Nephron progenitor cell (in vitro differentiated cells): ENCODE measurements around the gene ZCCHC2.

Experiments
- DNase-seq: peaks from one replicate; pipeline ENCODE4 v3.0.0; 2021
- H3K27ac Mint-ChIP-seq: 2 replicates; pipeline ENCODE4 v1.8.0; 2021; ENCODE audit warnings: mild to moderate bottlenecking, moderate library complexity, mixed read lengths
- H3K27me3 Mint-ChIP-seq: 2 replicates; pipeline ENCODE4 v1.8.0; 2021; ENCODE audit warnings: mild to moderate bottlenecking, low read depth, mixed read lengths; ENCODE audit not compliant: poor library complexity
- H3K36me3 Mint-ChIP-seq: 2 replicates; pipeline ENCODE4 v1.8.0; 2021; ENCODE audit warnings: low read depth, mixed read lengths
- H3K4me1 Mint-ChIP-seq: 2 replicates; pipeline ENCODE4 v1.8.0; 2021; ENCODE audit warnings: mixed read lengths
- H3K4me3 Mint-ChIP-seq: 2 replicates; pipeline ENCODE4 v1.8.0; 2021; ENCODE audit warnings: mild to moderate bottlenecking, moderate library complexity, mixed read lengths
- H3K9me3 Mint-ChIP-seq: 2 replicates; pipeline ENCODE4 v1.8.0; 2021; ENCODE audit warnings: mild to moderate bottlenecking, moderate library complexity, mixed read lengths
- CTCF ChIP-seq: fragments of 200-600 bp; sonication (generic); IDR thresholded peaks from 2 replicates; pipeline ENCODE4 v1.5.0; 2021; ENCODE audit warnings: antibody characterized with exemption

Gene ZCCHC2

DNA sequence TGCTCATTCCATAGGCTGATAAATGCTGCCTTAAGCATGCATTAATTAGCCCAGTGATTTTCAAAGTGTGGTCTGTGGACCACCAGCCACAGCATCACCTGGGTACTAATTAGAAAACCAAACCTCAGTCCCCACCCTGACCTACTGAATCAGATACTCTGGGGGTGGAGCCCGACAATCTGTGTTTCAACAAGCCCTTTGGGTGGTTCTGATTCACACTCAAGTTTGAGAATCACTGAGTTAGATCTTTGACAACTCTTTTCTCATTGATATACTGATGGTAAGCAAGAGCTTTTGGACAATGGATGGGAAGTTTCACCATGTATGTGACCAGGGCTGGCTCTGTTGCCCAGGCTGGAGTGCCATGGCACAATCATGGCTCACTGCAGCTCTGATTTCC is 95.9 kb downstream of the ZCCHC2 start:
- no peak overlapping the region for H3K4me3 Mint-ChIP-seq

DNA sequence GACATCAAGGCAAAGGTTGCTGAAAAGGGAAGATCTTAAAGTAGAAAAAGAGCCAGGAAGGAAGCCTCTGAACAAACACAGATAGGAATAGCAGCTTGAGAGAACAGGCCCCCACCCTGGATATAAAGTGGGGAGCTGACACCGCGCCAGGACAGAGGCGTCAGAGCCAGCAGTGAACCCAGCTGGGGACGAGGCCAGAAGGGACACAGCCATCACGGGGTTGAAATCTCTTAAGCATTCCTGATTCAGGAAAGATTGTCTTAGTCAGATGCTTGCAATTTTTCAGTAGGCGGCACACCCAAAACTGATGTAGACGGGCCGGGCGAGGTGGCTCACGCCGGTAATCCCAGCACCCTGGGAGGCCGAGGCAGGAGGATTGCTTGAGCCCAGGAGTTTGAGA is 98.7 kb downstream of the ZCCHC2 start:
- H3K36me3 Mint-ChIP-seq, result no peaks in the 10 kb centered on the region
- DNase-seq, result no peak
- H3K27ac Mint-ChIP-seq, result no peak overlapping the region
- H3K4me3 Mint-ChIP-seq, result no peak overlapping the region
- no peak for TF ChIP-seq CTCF
- peaks cover 13% of the 10 kb centered on the region for H3K4me1 Mint-ChIP-seq
- H3K9me3 Mint-ChIP-seq, result peaks cover 14% of the 10 kb centered on the region
- peaks cover 2% of the 10 kb centered on the region for H3K27me3 Mint-ChIP-seq

More for the DNA sequence above, 95.9 kb downstream of the ZCCHC2 start:
- DNase-seq, result no peak
- Mint-ChIP-seq H3K27me3 (peaks cover 2% of the 10 kb centered on the region), H3K36me3 (no peaks in the 10 kb centered on the region), H3K4me1 (no peaks in the 10 kb centered on the region), H3K9me3 (peaks cover 9% of the 10 kb centered on the region), H3K27ac (no peak overlapping the region)
- no peak for TF ChIP-seq CTCF

GRCh38 chr18:62625019-62625418 is 102.2 kb downstream of the ZCCHC2 start:
- DNase-seq, result no peak
- Mint-ChIP-seq H3K36me3 (no peaks in the 10 kb centered on the region), H3K27ac (no peak overlapping the region), H3K4me3 (no peak overlapping the region), H3K9me3 (peaks cover 14% of the 10 kb centered on the region), H3K4me1 (peaks cover 18% of the 10 kb centered on the region), H3K27me3 (no peaks in the 10 kb centered on the region)
- TF ChIP-seq CTCF, result no peak
